Raji (cell line): ENCODE measurements around the gene MDM2.

ENCODE experiments used
- POLR2A ChIP-seq: IDR thresholded peaks from 2 replicates; pipeline ENCODE4 v1.6.1; 2011; ENCODE audit warnings: low read depth, low read length, control low read depth; ENCODE audit not compliant: insufficient read depth

Gene MDM2

DNA sequence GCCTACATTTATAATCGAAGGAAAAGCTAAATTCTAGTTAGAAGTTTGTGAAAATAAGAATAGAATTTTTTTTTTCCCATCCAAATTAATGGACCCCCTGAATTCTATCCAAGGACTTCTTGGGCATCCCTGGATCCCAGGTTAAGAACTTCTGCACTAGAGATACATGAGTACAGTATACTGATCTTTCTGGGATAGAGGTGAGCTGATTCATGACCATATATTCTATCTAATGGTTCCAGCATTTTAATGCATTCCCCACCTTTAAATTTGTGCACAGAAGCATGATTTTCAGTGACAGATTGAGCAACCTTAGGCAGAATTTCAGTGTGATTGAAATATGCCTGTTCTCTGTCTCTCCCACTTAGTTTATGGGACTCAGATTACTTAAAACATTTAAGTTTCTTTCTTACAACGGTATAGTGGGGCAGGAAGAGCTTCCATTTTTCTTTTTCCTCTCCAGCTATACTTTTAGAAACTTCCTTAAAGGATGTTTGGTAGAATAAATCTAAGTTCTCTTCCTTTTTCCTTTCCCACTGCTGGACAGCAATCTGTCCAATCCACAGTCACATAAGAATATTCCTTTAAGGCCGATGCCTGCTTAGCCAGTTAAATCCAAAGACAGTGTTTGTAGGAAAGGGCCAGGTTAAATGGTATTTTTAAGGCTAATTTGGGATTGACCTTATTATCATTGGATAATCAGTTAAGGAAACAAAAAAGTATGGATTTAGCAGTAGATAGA, 6.7 kb downstream of the MDM2 start:
- no peak for TF ChIP-seq POLR2A

DNA sequence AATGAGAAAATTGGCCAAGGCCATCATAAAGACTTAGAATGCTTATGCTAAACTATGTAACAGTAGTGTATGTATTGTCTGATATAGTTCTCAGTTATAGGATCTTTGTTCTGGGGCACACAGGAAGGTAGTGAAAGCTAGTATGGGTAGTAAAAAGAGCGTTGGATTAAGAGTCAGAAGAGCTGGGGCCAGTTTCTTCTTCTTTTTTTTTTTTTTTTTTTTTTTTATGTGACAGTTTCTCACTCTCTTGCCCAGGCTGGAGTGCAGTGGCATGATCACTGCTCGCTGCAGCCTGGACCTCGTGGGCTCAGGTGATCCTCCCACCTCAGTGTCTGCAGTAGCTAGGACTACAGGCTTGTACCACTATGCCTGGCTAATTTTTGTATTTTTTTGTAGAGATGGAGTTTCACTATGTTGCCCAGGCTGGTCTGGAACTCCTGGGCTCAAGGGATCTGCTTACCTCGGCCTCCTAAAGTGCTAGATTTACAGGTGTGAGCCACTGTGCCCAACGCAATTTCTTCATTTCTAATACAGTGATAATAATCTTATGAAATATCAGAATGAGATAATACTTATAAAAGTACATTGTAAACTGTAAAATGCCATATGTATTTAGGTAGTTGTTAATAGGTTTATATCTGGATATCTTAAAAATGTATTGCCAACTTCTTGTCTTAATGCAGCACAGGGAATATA, 7.4 kb downstream of the MDM2 start:
- TF ChIP-seq POLR2A = no peak

DNA sequence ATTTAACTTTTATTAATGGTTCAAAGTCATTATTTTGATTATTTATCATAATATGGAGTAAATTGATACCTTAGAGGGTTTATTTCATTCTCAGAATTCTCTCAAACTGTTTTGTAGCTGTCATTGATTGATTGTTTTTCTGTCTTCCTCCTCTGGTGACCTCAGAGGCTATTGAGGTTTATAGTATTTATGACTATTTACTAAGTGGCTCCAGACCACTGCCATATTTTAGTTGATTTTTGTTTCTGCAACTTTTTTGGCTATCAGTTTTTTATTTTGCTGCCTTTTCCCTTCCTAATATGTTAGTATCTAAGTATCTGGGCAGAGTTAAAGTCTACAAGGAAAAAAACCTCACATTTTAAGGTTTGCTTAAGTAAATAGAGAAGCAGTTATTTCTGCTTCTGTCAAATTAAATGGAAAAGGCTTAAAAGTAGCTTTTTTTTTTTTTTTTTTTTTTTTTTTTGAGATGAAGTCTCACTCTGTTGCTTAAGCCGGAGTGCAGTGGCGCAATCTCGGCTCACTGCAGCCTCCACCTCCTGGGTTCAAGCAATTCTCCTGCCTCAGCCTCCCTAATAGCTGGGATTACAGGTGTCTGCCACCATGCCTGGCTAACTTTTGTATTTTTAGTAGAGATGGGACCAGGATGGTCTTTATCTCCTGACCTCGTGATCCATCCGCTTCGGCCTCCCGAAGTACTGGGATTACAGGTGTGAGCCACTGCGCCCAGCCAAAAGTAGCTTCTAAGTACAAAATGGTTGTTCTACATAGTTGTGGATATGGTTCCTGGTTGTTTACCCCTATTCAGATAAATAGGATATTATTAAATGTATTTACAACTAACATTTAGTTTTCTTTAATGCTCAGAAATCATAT, 8.2 kb downstream of the MDM2 start:
- TF ChIP-seq POLR2A = no peak

DNA sequence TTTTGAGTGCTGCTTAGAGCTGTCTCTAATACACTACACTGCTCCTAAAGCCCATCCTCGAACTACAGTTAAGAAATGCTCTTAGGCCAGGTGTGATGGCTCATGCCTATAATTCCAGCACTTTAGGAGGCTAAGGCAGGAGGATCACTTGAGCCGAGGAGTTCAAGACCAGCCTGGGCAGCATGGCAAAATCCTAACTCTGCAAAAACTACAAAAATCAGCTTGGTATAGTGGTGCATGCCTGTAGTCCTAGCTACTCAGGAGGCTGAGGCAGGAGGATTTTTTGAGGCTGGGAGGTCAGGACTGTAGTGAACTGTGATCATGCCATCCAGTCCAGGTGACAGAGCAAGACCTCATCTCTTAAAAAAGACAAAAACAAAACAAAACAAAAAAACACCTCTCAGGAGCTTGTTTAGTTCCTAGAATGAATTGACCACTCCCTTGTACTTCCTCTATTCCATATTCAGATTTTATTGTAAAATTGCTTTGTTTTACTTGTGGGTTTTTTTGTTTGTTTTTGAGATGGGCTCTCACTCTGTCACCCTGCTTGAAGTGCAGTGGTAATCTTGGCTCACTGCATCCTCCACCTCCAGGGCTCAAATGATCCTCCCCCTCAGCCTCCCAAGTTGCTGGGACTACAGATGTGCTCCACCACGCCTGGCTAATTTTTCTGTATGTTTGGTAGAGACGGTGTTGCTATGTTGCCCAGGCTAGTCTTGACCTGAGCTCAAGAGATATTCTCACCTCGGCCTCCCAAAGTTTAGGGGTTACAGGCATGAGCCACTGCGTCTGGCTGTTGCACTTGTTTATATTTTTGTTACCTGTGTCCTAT, 13.6 kb downstream of the MDM2 start:
- TF ChIP-seq POLR2A = no peak

DNA sequence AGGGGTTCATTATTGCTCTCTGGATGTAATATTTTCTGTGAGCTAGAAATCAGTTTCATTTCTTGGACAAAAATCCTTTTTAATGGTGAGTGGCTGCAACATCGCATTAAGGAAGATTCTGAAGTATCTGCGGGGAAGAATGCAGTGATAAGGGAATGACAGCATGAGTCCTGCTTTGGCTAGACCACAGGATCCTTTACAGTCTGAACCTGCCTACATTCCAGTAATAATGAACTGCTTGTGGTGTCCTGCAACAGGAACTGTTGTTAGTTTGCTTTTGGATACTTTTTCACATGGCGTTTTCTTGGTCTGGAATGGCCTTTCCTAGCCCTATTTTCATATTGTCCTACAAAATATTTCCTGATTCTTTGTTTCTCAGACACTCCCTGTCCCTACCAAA, 15.7 kb downstream of the MDM2 start:
- TF ChIP-seq POLR2A = no peak

DNA sequence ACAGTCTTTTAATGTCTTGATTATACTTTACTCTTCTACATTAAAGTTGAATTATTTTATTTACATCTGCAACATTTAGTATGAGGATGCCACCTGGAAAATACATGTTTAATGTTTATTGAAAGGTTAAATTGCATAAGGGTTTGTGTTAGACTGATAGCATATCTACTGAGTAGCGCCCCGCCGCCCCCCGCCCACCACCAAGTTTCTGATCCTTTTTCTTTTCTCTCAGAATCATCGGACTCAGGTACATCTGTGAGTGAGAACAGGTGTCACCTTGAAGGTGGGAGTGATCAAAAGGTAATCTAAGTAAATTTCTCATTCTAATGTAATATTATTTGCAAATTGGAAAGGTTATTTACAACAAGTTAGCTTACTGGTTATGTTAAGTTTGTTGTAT, 16.2 kb downstream of the MDM2 start:
- no peak for TF ChIP-seq POLR2A

DNA sequence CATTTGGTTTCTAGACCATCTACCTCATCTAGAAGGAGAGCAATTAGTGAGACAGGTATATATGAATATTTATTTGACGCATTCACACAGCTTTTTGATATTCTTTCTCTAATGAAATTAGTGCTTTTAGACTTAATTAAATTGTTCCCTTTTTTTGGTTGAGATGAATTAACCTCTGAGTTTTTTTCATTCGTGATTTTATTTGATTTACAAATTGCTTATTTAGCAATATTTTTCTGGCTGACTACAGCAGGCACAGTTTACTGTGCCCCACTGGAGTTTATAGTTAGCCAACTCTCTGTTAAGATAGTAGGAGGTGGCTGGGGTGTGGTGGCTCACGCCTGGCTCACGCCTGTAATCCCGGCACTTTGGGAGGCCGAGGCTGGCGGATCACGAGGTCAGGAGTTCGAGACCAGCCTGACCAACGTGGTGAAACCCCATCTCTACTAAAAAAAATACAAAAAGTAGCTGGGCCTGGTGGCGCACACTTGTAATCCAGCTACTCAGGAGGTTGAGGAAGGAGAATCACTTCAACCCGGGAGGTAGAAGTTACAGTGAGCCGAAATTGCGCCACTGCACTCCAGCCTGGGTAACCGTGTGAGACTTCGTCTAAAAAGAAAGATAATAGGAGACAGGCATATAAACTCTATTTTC, 16.7 kb downstream of the MDM2 start:
- no peak for TF ChIP-seq POLR2A

DNA sequence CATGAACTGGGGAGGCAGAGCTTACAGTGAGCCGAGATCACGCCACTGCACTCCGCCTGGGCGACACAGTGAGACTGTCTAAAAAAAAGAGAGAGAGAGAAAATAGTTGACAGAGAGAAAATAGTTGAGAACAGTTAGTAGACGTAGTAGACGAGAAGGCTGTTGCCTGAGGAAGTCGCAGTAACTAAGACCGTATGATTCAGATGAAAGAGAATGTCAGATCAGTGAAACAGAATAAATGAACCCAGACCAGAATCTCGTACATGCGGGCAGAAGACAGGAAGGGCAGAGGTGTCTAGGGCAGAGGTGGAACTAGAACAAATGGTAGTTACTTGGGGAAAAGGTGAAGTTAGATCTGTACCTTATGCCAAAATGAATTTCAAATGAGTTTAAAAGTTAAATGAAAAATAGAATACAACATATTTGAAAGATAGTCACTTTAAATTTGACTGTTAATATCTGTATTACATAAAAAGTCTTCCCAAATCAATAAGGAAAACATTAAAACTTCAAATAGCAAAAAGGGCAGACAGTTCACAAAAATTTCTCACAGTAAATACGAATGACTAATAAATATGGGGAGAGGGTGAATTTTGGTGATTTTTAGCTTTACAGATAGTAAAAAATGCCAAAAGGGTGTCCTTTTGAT, 17.7 kb downstream of the MDM2 start:
- TF ChIP-seq POLR2A = no peak

DNA sequence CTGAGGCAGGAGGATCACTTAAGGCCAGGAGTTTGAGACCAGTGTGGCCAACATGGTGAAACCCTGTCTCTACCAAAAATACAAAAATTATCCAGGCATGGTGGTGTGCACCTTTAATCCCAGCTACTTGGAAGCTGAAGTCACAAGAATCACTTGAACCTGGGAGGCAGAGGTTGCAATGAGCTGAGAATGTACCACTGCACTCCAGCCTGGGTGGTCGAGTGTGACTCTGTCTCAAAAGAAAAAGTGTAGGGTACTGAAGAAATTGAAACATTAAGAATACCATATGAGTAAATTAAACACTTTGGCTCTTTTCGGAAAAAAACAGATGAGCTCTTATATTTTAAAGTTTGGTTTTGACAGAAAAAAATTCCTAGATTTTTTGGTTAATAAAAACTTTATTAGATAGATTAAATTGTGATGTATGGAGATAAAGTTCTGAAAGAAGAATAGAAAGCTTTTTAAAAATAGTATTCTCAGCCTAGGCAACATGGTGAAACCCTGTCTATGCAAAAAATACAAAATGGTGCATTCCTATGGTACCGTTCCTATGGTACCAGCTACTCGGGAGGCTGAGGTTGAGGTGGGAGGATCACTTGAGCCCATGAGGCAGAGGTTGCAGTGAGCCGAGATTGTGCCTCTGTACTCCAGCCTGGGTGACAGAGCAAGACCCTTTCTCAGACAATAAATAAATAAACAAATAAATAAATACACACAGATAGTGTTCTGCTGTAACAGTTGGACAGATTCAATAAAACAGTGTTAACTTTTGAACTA, 20.1 kb downstream of the MDM2 start:
- TF ChIP-seq POLR2A = no peak

DNA sequence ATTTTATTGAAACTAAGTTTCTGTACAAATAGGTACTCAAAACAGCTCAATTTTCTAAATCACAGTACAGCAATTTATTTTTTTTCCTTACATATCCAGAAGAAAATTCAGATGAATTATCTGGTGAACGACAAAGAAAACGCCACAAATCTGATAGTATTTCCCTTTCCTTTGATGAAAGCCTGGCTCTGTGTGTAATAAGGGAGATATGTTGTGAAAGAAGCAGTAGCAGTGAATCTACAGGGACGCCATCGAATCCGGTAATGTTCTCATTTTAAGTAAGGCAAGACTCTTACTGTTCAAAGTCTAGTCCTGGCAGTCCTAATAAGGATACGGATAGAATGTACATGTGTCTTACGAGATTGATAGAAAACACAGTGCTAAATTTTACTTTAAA, 20.7 kb downstream of the MDM2 start:
- TF ChIP-seq POLR2A = no peak

DNA sequence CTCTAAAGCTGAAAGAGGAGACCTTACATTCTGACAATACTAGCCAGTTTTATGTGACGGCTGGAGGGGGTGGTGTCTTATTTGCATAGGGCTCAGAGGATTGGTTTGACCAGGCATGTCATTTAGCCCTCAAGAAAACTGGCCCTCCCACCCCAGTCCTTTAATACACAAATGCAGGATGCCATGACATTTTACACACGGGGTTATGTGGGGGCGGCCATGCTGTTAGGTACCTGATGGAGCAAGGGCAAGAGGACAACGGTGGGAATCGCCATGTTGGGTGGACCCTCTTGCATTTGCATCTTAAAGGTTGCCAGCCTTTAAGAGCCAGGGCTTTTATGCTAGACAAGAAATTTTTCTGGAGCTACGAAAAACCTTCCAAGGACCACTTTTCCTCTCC, 23.3 kb downstream of the MDM2 start:
- no peak for TF ChIP-seq POLR2A

DNA sequence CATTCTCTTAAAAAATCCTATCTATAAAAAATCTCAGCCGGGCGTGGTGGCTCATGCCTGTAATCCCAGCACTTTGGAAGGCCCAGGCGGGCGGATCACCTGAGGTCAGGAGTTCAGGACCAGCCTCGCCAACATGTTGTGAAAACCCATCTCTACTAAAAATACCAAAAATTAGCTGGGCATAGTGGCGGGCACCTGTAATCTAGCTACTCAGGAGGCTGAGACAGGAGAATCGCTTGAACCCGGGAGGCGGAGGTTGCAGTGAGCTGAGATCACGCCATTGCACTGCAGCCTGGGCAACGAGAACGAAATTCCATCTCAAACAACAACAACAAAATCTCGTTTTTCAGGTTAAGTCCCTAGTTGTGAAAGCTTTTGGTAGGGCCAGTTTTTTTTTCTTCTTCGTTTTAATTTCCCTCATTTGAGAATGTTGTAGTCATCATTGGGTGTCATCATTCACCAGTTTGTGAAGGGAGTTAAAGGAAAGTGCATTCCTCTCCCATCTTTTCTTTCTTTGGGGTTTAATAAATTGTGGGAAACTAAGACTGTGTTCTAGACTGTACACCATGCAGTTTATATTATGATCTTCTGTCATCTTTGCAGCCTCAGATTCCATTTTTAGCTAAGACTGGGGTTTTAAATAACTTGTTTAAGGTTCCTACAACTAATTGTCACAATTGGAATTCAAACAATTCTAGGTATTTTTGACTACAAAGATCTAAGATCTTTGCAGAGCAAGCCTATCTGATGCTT, 23.9 kb downstream of the MDM2 start:
- TF ChIP-seq POLR2A = no peak

DNA sequence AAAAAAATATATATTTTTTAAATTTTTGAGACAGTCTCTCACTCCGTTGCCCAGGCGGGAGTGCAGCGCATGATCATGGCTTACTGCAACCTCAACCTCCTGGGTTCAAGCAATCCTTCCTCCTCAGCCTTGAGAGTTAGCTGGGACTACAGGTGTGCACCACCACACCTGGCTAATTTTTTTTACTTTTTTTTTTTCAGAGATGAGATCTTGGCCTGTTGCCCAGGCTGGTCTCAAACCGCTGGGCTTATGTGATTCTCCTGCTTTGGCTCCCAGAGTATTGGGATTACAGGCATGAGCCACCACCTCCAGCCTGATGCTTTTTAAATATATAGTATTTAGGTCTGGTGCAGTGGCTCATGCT, 24.5 kb downstream of the MDM2 start:
- no peak for TF ChIP-seq POLR2A
